DMS153 treated with DMSO at 0.1 percent for 48 hours (cell line): Measurements from ENCODE around the gene ADGRL3.

Experiments
- DNase-seq: peaks from one replicate; lab custom pipeline; 2025; ENCODE audit not compliant: unreplicated experiment; lab: John Stamatoyannopoulos, UW

ADGRL3 gene

GRCh38 chr4:61860376-61860775 is 660.2 kb downstream of the ADGRL3 start:
- no peak for DNase-seq

GRCh38 chr4:61864286-61864685 is 664.2 kb downstream of the ADGRL3 start:
- DNase-seq = no peak

- no peak for DNase-seq
Observed at GRCh38 chr4:61866378-61867030, 666.4 kb downstream of the ADGRL3 start.

GRCh38 chr4:61872983-61873382 is 672.9 kb downstream of the ADGRL3 start:
- DNase-seq = no peak

GRCh38 chr4:61877266-61877665 is 677.1 kb downstream of the ADGRL3 start:
- DNase-seq = no peak

- no peak for DNase-seq
Observed at GRCh38 chr4:61877893-61878292, 677.8 kb downstream of the ADGRL3 start.

GRCh38 chr4:61882381-61882780 is 682.3 kb downstream of the ADGRL3 start:
- no peak for DNase-seq

- no peak for DNase-seq
Observed at GRCh38 chr4:61886131-61886530, 686.0 kb downstream of the ADGRL3 start.

GRCh38 chr4:61889117-61889516 is 689.0 kb downstream of the ADGRL3 start:
- DNase-seq = no peak

- DNase-seq = no peak
Observed at GRCh38 chr4:61890321-61890720, 690.2 kb downstream of the ADGRL3 start.

- no peak for DNase-seq
Observed at GRCh38 chr4:61891953-61892352, 691.8 kb downstream of the ADGRL3 start.

GRCh38 chr4:61896634-61897033 is 696.5 kb downstream of the ADGRL3 start:
- DNase-seq = no peak

- no peak for DNase-seq
Observed at GRCh38 chr4:61909031-61909430, 708.9 kb downstream of the ADGRL3 start.

- no peak for DNase-seq
Observed at GRCh38 chr4:61911313-61911756, 711.2 kb downstream of the ADGRL3 start.

- no peak for DNase-seq
Observed at GRCh38 chr4:61913619-61914018, 713.5 kb downstream of the ADGRL3 start.

- DNase-seq = no peak
Observed at GRCh38 chr4:61915501-61915900, 715.4 kb downstream of the ADGRL3 start.

- no peak for DNase-seq
Observed at GRCh38 chr4:61918507-61918906, 718.4 kb downstream of the ADGRL3 start.

- no peak for DNase-seq
Observed at GRCh38 chr4:61918987-61919386, 718.9 kb downstream of the ADGRL3 start.

GRCh38 chr4:61919561-61919960 is 719.4 kb downstream of the ADGRL3 start:
- DNase-seq = no peak

- no peak for DNase-seq
Observed at GRCh38 chr4:61921920-61922319, 721.8 kb downstream of the ADGRL3 start.

- DNase-seq = no peak
Observed at GRCh38 chr4:61922766-61923165, 722.6 kb downstream of the ADGRL3 start.

- DNase-seq = no peak
Observed at GRCh38 chr4:61923179-61923578, 723.1 kb downstream of the ADGRL3 start.

- no peak for DNase-seq
Observed at GRCh38 chr4:61924131-61924530, 724.0 kb downstream of the ADGRL3 start.
